HepG2 (cell line): ENCODE results near the gene LILRB3. TPM values are rescaled to one million over a fixed set of nuclear protein-coding genes. Genes with fewer than 3 reads are reported as not detected.

ENCODE experiments used
- ATRX ChIP-seq: sonication (generic); formaldehyde crosslinking; IDR thresholded peaks from 2 replicates; pipeline ENCODE4 v1.4.0; 2020; ENCODE audit warnings: missing genetic modification reagents, borderline replicate concordance
- CERS6 ChIP-seq: sonication (generic); formaldehyde crosslinking; IDR thresholded peaks from 2 replicates; pipeline ENCODE4 v1.5.0; 2020; ENCODE audit warnings: missing genetic modification reagents
- ETS1 ChIP-seq: sonication (generic); formaldehyde crosslinking; IDR thresholded peaks from 2 replicates; pipeline ENCODE4 v1.4.0; 2020; ENCODE audit warnings: missing genetic modification reagents
- FOXA3 ChIP-seq: IDR thresholded peaks from 2 replicates; pipeline ENCODE4 v1.6.1; 2016; ENCODE audit warnings: missing genetic modification reagents, missing compliant biosample characterization
- JARID2 ChIP-seq: sonication (generic); formaldehyde crosslinking; IDR thresholded peaks from 2 replicates; pipeline ENCODE4 v1.8.1; 2023; ENCODE audit warnings: missing genetic modification reagents, inconsistent platforms; ENCODE audit not compliant: insufficient replicate concordance
- JDP2 ChIP-seq: sonication (generic); formaldehyde crosslinking; IDR thresholded peaks from 2 replicates; pipeline ENCODE4 v1.8.1; 2022; ENCODE audit warnings: missing genetic modification reagents, borderline replicate concordance
- MYC ChIP-seq: sonication (generic); formaldehyde crosslinking; IDR thresholded peaks from 2 replicates; pipeline ENCODE4 v1.9.0; 2021; ENCODE audit warnings: missing genetic modification reagents, borderline replicate concordance
- NR0B2 ChIP-seq: sonication (generic); formaldehyde crosslinking; IDR thresholded peaks from 2 replicates; pipeline ENCODE4 v1.4.0; 2020; ENCODE audit warnings: mild to moderate bottlenecking, missing genetic modification reagents
- PLSCR1 ChIP-seq: sonication (generic); formaldehyde crosslinking; IDR thresholded peaks from 2 replicates; pipeline ENCODE4 v1.5.0; 2020; ENCODE audit warnings: missing genetic modification reagents, mild to moderate bottlenecking, borderline replicate concordance
- ZNF318 ChIP-seq: sonication (generic); formaldehyde crosslinking; IDR thresholded peaks from 2 replicates; pipeline ENCODE4 v1.4.0; 2020; ENCODE audit warnings: mild to moderate bottlenecking, missing genetic modification reagents
- ZNF512 ChIP-seq: sonication (generic); formaldehyde crosslinking; IDR thresholded peaks from 2 replicates; pipeline ENCODE4 v1.4.0; 2020; ENCODE audit warnings: mild to moderate bottlenecking, missing genetic modification reagents
- ZNF556 ChIP-seq: sonication (generic); formaldehyde crosslinking; IDR thresholded peaks from 2 replicates; pipeline ENCODE4 v1.4.0; 2020; ENCODE audit warnings: mild to moderate bottlenecking, missing genetic modification reagents, borderline replicate concordance
- ZNF572 ChIP-seq: sonication (generic); formaldehyde crosslinking; IDR thresholded peaks from 2 replicates; pipeline ENCODE4 v1.5.1; 2020; ENCODE audit warnings: mild to moderate bottlenecking, missing genetic modification reagents
- ZNF672 ChIP-seq: sonication (generic); formaldehyde crosslinking; IDR thresholded peaks from 2 replicates; pipeline ENCODE4 v1.8.1; 2022; ENCODE audit warnings: missing genetic modification reagents
- ZNF782 ChIP-seq: sonication (generic); formaldehyde crosslinking; IDR thresholded peaks from 2 replicates; pipeline ENCODE4 v1.4.0; 2020; ENCODE audit warnings: missing genetic modification reagents, mild to moderate bottlenecking, borderline replicate concordance
- polyA plus RNA-seq, 8 experiments: library from polyadenylated mRNA; depleted of rRNA in 3 of 8; stranded (reverse) in 7 of 8; unstranded in 1 of 8; fragments of >200 nt; fragmentation: Illumina TruSeq in 4 of 8; extraction: Trizol in 4 of 8; gene quantifications; 2 replicates each; pipeline versions ENCODE4 v1.2.1 to v1.2.3, GENCODE V29; 2011 to 2016; ENCODE audit warnings: low read depth in 4 of 8, missing spikeins in 1 of 8, mixed read lengths in 1 of 8; ENCODE audit not compliant: insufficient read depth in 1 of 8
- total RNA-seq, 5 experiments: library from RNA; depleted of rRNA; stranded (reverse); fragments of >200 nt; fragmentation: Illumina TruSeq; extraction: Trizol; gene quantifications; 2 replicates each; pipeline ENCODE4 v1.2.3, GENCODE V29; 2016; ENCODE audit warnings: low read depth in 1 of 5

The LILRB3 gene
- total and polyA plus RNA-seq, 2 of the 13 experiments (the other 11 are each of a cell fraction or from before 2014, with no cell fraction given) = 0.22 TPM; not detected in 1

- TF ChIP-seq CERS6 (CRISPR knock-in tag) = no peak
- TF ChIP-seq FOXA3 (CRISPR knock-in tag) = peak; percentile 94
- TF ChIP-seq ZNF782 (CRISPR knock-in tag) = no peak
- TF ChIP-seq PLSCR1 (CRISPR knock-in tag) = no peak
- no peak for TF ChIP-seq ZNF572 (CRISPR knock-in tag)
- TF ChIP-seq MYC (CRISPR knock-in tag) = no peak; the same call in 1 of the 2 replicates
- TF ChIP-seq ETS1 = no peak
- no peak for TF ChIP-seq JARID2 (CRISPR knock-in tag)
- 0 out of 2 replicates have a peak, but pooled peaks have one; percentile 55 for TF ChIP-seq ZNF556 (CRISPR knock-in tag)
- TF ChIP-seq ZNF672 = 0 out of 2 replicates have a peak, but pooled peaks have one; percentile 62
- TF ChIP-seq JDP2 (CRISPR knock-in tag) = no peak; the same call in 1 of the 2 replicates
- TF ChIP-seq ZNF318 (CRISPR knock-in tag) = no peak
- no peak for TF ChIP-seq ATRX (CRISPR knock-in tag)
- no peak for TF ChIP-seq ZNF512 (CRISPR knock-in tag)
- no peak for TF ChIP-seq NR0B2 (CRISPR knock-in tag)
Observed at GRCh38 chr19:54209811-54210494, 12.9 kb downstream of the LILRB3 start (continued).
